ENCODE data around the gene EPHA8.

EPHA8 gene

GRCh38 chr1:22569269-22569668, 6.0 kb downstream of the EPHA8 start:
- no peak for DNase-seq

- no peak for DNase-seq
Measured at GRCh38 chr1:22570140-22570909, 7.0 kb downstream of the EPHA8 start.

- DNase-seq = no peak
Measured at GRCh38 chr1:22572818-22573217, 9.5 kb downstream of the EPHA8 start.

- no peak for DNase-seq
Measured at GRCh38 chr1:22573237-22573636, 9.9 kb downstream of the EPHA8 start.

- DNase-seq = no peak
Measured at GRCh38 chr1:22575532-22576149, 12.4 kb downstream of the EPHA8 start.

GRCh38 chr1:22576150-22576544, 12.9 kb downstream of the EPHA8 start:
- DNase-seq = no peak

- DNase-seq = no peak
Measured at GRCh38 chr1:22576617-22577016, 13.3 kb downstream of the EPHA8 start.

GRCh38 chr1:22578732-22579361, 15.6 kb downstream of the EPHA8 start:
- DNase-seq = no peak

GRCh38 chr1:22579541-22580155, 16.4 kb downstream of the EPHA8 start:
- no peak for DNase-seq

- no peak for DNase-seq
Measured at GRCh38 chr1:22582661-22583635, 19.7 kb downstream of the EPHA8 start.

- DNase-seq = no peak
Measured at GRCh38 chr1:22584001-22584562, 20.8 kb downstream of the EPHA8 start.

GRCh38 chr1:22584970-22585369, 21.7 kb downstream of the EPHA8 start:
- no peak for DNase-seq

GRCh38 chr1:22585471-22585870, 22.2 kb downstream of the EPHA8 start:
- no peak for DNase-seq

GRCh38 chr1:22586356-22587130, 23.3 kb downstream of the EPHA8 start:
- DNase-seq = no peak

- DNase-seq = no peak
Measured at GRCh38 chr1:22587247-22587646, 24.0 kb downstream of the EPHA8 start.

GRCh38 chr1:22588899-22589422, 25.7 kb downstream of the EPHA8 start:
- no peak for DNase-seq

GRCh38 chr1:22591576-22591975, 28.3 kb downstream of the EPHA8 start:
- DNase-seq = no peak

GRCh38 chr1:22592051-22592450, 28.8 kb downstream of the EPHA8 start:
- DNase-seq = no peak

GRCh38 chr1:22592919-22593790, 29.9 kb downstream of the EPHA8 start:
- no peak for DNase-seq

- DNase-seq = no peak
Measured at GRCh38 chr1:22594396-22594795, 31.1 kb downstream of the EPHA8 start.

All from NCI-H2107 (cell line).